ENCODE results near the gene APOA4. TPM values are rescaled to one million over a fixed set of nuclear protein-coding genes. Genes with fewer than 3 reads are reported as not detected.

APOA4 gene
- total and polyA plus RNA-seq, 2 of the 13 experiments (the other 11 are each of a cell fraction or from before 2014, with no cell fraction given) = 3.8 to 7.2 TPM

- TF ChIP-seq YEATS4 (CRISPR knock-in tag; IDR thresholded peaks at IDR 0.05; ENCODE audit: borderline replicate concordance) (peak; percentile 90), ZFP36 (IDR thresholded peaks at IDR 0.05; ENCODE audit: borderline replicate concordance, low read depth, low read length, partially characterized antibody) (no peak), GMEB1 (CRISPR knock-in tag; IDR thresholded peaks at IDR 0.05; ENCODE audit: borderline replicate concordance) (peak; percentile 56; the same call in 1 of the 2 replicates), ZNF781 (CRISPR knock-in tag; IDR thresholded peaks at IDR 0.05; ENCODE audit: borderline replicate concordance, not compliant biosample characterization) (no peak), ZC3H13 (CRISPR knock-in tag; IDR thresholded peaks at IDR 0.05) (peak; percentile 87), MTF2 (CRISPR knock-in tag; IDR thresholded peaks at IDR 0.05; ENCODE audit: borderline replicate concordance) (no peak), ATM (IDR thresholded peaks at IDR 0.05; ENCODE audit: borderline replicate concordance) (no peak), CHD4 (IDR thresholded peaks at IDR 0.05; ENCODE audit: borderline replicate concordance, low read length) (no peak; the same call in 1 of the 2 replicates), ZNF777 (CRISPR knock-in tag; IDR thresholded peaks at IDR 0.05) (no peak; the same call in none of the 2 replicates), PCBP2 (optimal IDR thresholded peaks at IDR 0.05; ENCODE audit: low read depth, low read length, poor library complexity, severe bottlenecking) (no peak), ZNF703 (CRISPR knock-in tag; IDR thresholded peaks at IDR 0.05; ENCODE audit: borderline replicate concordance) (peak; percentile 54; the same call in 1 of the 2 replicates), ZC3H4 (CRISPR knock-in tag; IDR thresholded peaks at IDR 0.05; ENCODE audit: borderline replicate concordance) (peak; percentile 87; the same call in 1 of the 2 replicates), TAF15 (IDR thresholded peaks at IDR 0.05; ENCODE audit: low read depth, low read length, poor library complexity, severe bottlenecking) (no peak), ZBTB38 (CRISPR knock-in tag; IDR thresholded peaks at IDR 0.05) (peak; percentile 91), GTF3A (CRISPR knock-in tag; conservative IDR thresholded peaks at IDR 0.05) (no peak), ZNF652 (CRISPR knock-in tag; IDR thresholded peaks at IDR 0.05; ENCODE audit: borderline replicate concordance, low read depth) (peak; percentile 76; the same call in 1 of the 2 replicates), ASH2L (IDR thresholded peaks at IDR 0.05; ENCODE audit: insufficient read length, low read depth, low read length) (peak; percentile 70), ZNF441 (CRISPR knock-in tag; IDR thresholded peaks at IDR 0.05; ENCODE audit: borderline replicate concordance) (peak; percentile 41; the same call in 1 of the 2 replicates), ZNF629 (CRISPR knock-in tag; conservative IDR thresholded peaks at IDR 0.05) (peak; percentile 81), TCF7 (IDR thresholded peaks at IDR 0.05; ENCODE audit: low read depth) (peak; percentile 83)
- TF ChIP-seq, protein P1, sequence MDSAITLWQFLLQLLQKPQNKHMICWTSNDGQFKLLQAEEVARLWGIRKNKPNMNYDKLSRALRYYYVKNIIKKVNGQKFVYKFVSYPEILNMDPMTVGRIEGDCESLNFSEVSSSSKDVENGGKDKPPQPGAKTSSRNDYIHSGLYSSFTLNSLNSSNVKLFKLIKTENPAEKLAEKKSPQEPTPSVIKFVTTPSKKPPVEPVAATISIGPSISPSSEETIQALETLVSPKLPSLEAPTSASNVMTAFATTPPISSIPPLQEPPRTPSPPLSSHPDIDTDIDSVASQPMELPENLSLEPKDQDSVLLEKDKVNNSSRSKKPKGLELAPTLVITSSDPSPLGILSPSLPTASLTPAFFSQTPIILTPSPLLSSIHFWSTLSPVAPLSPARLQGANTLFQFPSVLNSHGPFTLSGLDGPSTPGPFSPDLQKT (CRISPR knock-in tag; IDR thresholded peaks at IDR 0.05; ENCODE audit: borderline replicate concordance) = no peak
- TF ChIP-seq, protein P2, sequence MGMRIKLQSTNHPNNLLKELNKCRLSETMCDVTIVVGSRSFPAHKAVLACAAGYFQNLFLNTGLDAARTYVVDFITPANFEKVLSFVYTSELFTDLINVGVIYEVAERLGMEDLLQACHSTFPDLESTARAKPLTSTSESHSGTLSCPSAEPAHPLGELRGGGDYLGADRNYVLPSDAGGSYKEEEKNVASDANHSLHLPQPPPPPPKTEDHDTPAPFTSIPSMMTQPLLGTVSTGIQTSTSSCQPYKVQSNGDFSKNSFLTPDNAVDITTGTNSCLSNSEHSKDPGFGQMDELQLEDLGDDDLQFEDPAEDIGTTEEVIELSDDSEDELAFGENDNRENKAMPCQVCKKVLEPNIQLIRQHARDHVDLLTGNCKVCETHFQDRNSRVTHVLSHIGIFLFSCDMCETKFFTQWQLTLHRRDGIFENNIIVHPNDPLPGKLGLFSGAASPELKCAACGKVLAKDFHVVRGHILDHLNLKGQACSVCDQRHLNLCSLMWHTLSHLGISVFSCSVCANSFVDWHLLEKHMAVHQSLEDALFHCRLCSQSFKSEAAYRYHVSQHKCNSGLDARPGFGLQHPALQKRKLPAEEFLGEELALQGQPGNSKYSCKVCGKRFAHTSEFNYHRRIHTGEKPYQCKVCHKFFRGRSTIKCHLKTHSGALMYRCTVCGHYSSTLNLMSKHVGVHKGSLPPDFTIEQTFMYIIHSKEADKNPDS (CRISPR knock-in tag; IDR thresholded peaks at IDR 0.05) = peak; percentile 76; the same call in 1 of the 2 replicates
These were observed 9.5 kb upstream of the APOA4 start (continued) for GRCh38 chr11:116832350-116833290.

Measured in HepG2 (cell line).